Kidney (tissue), 14 donors: ENCODE data around the gene MYOZ1. TPM values are rescaled to one million over a fixed set of nuclear protein-coding genes. Genes with fewer than 3 reads are reported as not detected.
A peak's percentile ranks its signal among the peaks of the same experiment; 100 is the strongest.

ENCODE experiments used
- DNase-seq, 5 donors: peaks; one replicate each; pipeline ENCODE4 v3.0.0-alpha.2; 2013 to 2020
- FAIRE-seq: peaks from 2 replicates; lab custom pipeline; 2012; peaks lifted over from hg19 to GRCh38; lab: Jason Lieb, UNC
- H3K27ac ChIP-seq, 2 donors: one replicate each; pipeline ENCODE4 v1.7.0; 2013; ENCODE audit warnings: low read depth in 2 of 2, low read length in 2 of 2, inconsistent platforms in 1 of 2
- H3K27me3 ChIP-seq: one replicate; pipeline ENCODE4 v1.7.1; 2013; ENCODE audit warnings: low read length, inconsistent platforms; ENCODE audit not compliant: control insufficient read depth, insufficient read depth
- H3K36me3 ChIP-seq, 3 donors: one replicate each; pipeline versions ENCODE4 v1.7.0 to v1.7.1; 2013; ENCODE audit warnings: low read length in 3 of 3, control low read depth in 1 of 3, inconsistent platforms in 1 of 3; ENCODE audit not compliant: insufficient read depth in 3 of 3, control insufficient read depth in 2 of 3
- H3K4me1 ChIP-seq, 3 donors: one replicate each; pipeline versions ENCODE4 v1.7.0 to v1.7.1; 2013; ENCODE audit warnings: low read length in 3 of 3, inconsistent platforms in 1 of 3, low read depth in 1 of 3; ENCODE audit not compliant: control insufficient read depth in 2 of 3, insufficient read depth in 2 of 3
- H3K4me3 ChIP-seq, 3 donors: one replicate each; pipeline versions ENCODE4 v1.7.0 to v1.8.1; 2013; ENCODE audit warnings: low read length in 3 of 3, control low read depth in 1 of 3, inconsistent platforms in 1 of 3
- H3K9ac ChIP-seq, 3 donors: one replicate each; pipeline versions ENCODE4 v1.7.0 to v1.7.1; 2013; ENCODE audit warnings: low read length in 3 of 3, control low read depth in 1 of 3, inconsistent platforms in 1 of 3
- H3K9me3 ChIP-seq, 3 donors: one replicate each; pipeline versions ENCODE4 v1.7.0 to v1.7.1; 2013; ENCODE audit warnings: low read length in 3 of 3, control low read depth in 1 of 3, inconsistent platforms in 1 of 3; ENCODE audit not compliant: control insufficient read depth in 2 of 3, insufficient read depth in 1 of 3
- intact Hi-C: fragments of 100-400 bp; cut with DNase I; formaldehyde crosslinking; loops from one replicate; pipeline ENCODE4 v1.11.1; 2022
- polyA plus RNA-seq: library from polyadenylated mRNA; stranded (reverse); fragments of 350-450 nt; fragmentation: Illumina TruSeq; extraction: RNeasy Lipid Tissue Mini Kit (QIAGEN cat#74804); gene quantifications from one replicate; pipeline ENCODE4 v1.2.3, GENCODE V29; 2014; ENCODE audit warnings: low read depth, low replicate concordance; ENCODE audit not compliant: insufficient read depth
- total RNA-seq: library from RNA; stranded (reverse); fragmentation: NEBNext Ultra II Directional; extraction: Animal tissue kit (Norgen Biotek cat#: 25700); gene quantifications from one replicate; pipeline ENCODE4 v1.2.1, GENCODE V29; 2021
- TF ChIP-seq, protein P1 (sequence below): IDR thresholded peaks from 3 replicates; pipeline ENCODE4 v1.5.1; 2012; ENCODE audit warnings: mild to moderate bottlenecking, moderate library complexity, borderline replicate concordance; ENCODE audit not compliant: insufficient read depth; ENCODE audit errors: extremely low read depth
- donor health status: control.
- donor health status: control.
- donor health status: control.
- donor health status: control.
- donor health status: control.
- donor health status: DM: yes; HTN: yes; CAD: no.
- donor health status: Normal renal cell carcinoma (clear cell type).

MYOZ1 gene
- total and polyA plus RNA-seq, 2 donors from 2014 or later: 3.5 to 9.2 TPM

DNA sequence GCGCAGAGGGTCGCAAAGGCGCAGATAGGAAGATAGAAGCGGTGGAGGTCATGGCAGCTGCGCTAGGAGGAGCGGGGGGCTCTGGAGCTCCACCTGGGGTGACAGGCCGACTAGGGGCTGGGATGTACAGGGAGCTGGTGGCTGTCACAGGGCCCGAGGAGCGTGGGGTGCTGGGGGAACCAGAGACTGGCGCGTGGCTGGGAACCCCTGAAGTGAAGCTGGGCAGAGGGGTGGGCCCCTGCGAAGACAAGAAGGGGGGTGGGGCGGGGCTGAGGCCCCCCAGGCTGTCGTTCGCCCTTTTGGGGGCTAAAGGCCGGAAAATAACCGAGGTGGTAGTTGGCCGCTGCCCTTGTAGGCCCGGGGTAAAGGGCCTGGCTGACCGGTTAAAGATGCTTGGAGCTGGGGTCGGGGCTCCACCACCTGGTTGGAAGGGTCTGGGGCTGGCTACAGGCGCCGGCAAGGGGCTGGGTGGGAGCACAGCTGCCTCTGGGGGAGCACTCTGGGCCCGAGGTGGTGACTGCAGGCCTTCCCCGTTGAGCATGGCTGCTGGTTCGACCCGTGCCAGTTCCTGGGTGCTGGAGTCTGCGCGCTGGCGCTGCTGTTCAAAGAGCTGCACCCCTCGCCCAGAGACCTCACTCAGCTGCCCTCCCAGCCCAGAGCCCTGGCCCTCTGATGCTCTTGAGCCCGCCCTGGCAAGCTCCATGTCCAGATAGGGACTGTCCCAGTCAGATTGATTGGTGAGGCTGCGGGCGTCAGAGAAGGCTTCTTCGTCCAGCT is 6.8 kb upstream of the MYOZ1 start:
- DNase-seq: peak in 2 of 5 donors; percentile 59 to 77
- no peaks in the 10 kb centered on the region for H3K27me3 ChIP-seq

DNA sequence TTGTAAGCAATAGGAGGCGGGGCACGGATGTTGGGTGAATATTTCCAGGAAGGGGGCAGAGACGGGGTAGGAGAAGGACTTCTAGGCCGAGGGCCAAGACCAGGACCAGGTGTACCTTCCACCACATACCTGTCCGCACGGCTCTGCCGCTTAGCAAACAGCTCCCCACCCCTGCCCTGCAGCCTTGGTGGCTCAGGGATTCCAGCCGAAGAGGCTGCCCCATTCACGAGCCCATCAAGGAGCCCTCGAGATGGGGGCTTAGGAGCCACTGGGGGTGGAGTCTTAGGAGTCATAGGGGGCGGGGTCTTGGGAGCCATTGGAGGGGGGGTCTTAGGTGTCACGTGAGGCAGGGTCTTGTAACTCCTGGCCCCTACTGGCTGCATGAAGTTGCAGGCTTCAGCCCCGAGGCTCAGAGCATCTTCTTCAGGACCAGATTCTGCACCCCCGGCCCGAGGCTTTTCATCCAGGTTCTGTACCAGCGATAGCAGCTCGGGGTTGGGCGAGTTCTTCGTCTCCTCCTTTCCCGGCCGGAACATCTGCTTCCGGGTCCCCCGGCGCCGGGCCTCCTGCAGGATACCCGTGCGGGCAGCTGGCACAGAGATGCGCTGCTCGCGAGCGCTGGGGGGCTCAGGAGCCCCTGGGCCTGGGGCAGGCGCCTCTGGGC is 6.1 kb upstream of the MYOZ1 start:
- peak overlapping the region; percentile 11 to 65 (median 52) for H3K9ac ChIP-seq
- no peaks in the 10 kb centered on the region for H3K36me3 ChIP-seq
- peaks cover 0 to 4% (median 0%) of the 10 kb centered on the region in 3 donors for H3K4me1 ChIP-seq
- TF ChIP-seq, protein P1, sequence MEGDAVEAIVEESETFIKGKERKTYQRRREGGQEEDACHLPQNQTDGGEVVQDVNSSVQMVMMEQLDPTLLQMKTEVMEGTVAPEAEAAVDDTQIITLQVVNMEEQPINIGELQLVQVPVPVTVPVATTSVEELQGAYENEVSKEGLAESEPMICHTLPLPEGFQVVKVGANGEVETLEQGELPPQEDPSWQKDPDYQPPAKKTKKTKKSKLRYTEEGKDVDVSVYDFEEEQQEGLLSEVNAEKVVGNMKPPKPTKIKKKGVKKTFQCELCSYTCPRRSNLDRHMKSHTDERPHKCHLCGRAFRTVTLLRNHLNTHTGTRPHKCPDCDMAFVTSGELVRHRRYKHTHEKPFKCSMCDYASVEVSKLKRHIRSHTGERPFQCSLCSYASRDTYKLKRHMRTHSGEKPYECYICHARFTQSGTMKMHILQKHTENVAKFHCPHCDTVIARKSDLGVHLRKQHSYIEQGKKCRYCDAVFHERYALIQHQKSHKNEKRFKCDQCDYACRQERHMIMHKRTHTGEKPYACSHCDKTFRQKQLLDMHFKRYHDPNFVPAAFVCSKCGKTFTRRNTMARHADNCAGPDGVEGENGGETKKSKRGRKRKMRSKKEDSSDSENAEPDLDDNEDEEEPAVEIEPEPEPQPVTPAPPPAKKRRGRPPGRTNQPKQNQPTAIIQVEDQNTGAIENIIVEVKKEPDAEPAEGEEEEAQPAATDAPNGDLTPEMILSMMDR: no peak
- intact Hi-C loops: no loop called here
- no peak for FAIRE-seq
- no peak overlapping the region for H3K27ac ChIP-seq
- H3K9me3 ChIP-seq: no peaks in the 10 kb centered on the region
- H3K4me3 ChIP-seq: peak overlapping the region; percentile 69 to 75 (median 69)
- DNase-seq: peak; percentile 82 to 94 (median 90)
- no peaks in the 10 kb centered on the region for H3K27me3 ChIP-seq

More for the DNA sequence above, 6.8 kb upstream of the MYOZ1 start:
- peak overlapping the region in 2 of 3 donors; percentile 11 to 65 for H3K9ac ChIP-seq
- TF ChIP-seq, protein P1: no peak
- no peaks in the 10 kb centered on the region for H3K9me3 ChIP-seq
- peaks cover 0 to 4% (median 0%) of the 10 kb centered on the region in 3 donors for H3K4me1 ChIP-seq
- H3K27ac ChIP-seq: no peak overlapping the region
- no peaks in the 10 kb centered on the region for H3K36me3 ChIP-seq
- no peak for FAIRE-seq
- intact Hi-C loops: no loop called here
- H3K4me3 ChIP-seq: peak overlapping the region; percentile 69 to 75 (median 69)

DNA sequence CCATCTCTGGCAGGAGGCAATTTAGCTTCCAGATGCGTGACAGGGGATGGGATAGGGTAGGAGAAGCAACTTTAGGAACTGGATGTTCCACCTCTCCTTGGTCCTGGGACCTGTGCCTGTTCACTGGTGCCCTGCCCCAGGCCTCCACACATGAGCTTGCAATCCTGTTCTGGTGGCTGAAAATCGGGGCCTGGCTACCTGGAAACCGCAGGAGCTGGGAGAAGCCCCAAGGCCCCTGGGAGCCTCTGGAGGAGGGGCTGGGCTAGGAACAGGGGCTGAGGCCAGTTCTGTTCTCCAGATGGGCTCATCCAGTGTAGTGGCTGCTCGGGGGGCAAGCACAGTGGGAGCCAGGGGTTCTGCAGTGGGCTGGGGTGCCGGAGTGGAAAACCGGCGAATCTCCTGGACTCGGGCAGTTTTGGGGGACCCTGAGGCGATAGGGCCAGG is 5.3 kb upstream of the MYOZ1 start:
- Histone ChIP-seq H3K9me3 (no peaks in the 10 kb centered on the region), H3K36me3 (no peaks in the 10 kb centered on the region), H3K4me1 (peaks cover 0 to 4% (median 0%) of the 10 kb centered on the region in 3 donors), H3K4me3 (no peak overlapping the region), H3K27ac (no peak overlapping the region), H3K9ac (no peak overlapping the region), H3K27me3 (no peaks in the 10 kb centered on the region)
- TF ChIP-seq, protein P1: no peak
- DNase-seq: peak in 1 of 5 donors; percentile 53
- intact Hi-C loops: no loop called here
- no peak for FAIRE-seq
